Panc1 (cell line): ENCODE data around the gene ITPKC. TPM values are rescaled to one million over a fixed set of nuclear protein-coding genes. Genes with fewer than 3 reads are reported as not detected.

Experiments
- ATAC-seq: fragments of 200-7000 bp; cut with Tn5 transposase; 2 replicates; pipeline ENCODE4 v1.9.1; 2020; ENCODE audit warnings: mild to moderate bottlenecking, moderate library complexity
- BruUV-seq: library from RNA; stranded (reverse); fragments of 400-500 nt; replicated peaks from 2 replicates; lab custom pipeline; 2021; lab: Mats Ljungman, UMichigan
- CTCF ChIA-PET: fragments of 300-600 bp; sonication (Branson Sonifier 250); formaldehyde crosslinking; loops from one replicate; lab custom pipeline; 2022; ENCODE audit warnings: antibody characterized with exemption; lab: Charles Lee
- POLR2A ChIA-PET: fragments of 300-600 bp; sonication (Branson Sonifier 250); formaldehyde crosslinking; loops from one replicate; lab custom pipeline; 2022; ENCODE audit warnings: antibody characterized with exemption; lab: Charles Lee
- DNase-seq: peaks from one replicate; pipeline ENCODE4 v3.0.0-alpha.2; 2010; ENCODE audit warnings: low read depth, low spot score
- H3K27ac ChIP-seq: 2 replicates; pipeline ENCODE4 v1.5.1; 2011; ENCODE audit warnings: mild to moderate bottlenecking, low read length, inconsistent platforms
- H3K27me3 ChIP-seq: fragments of 200-500 bp; sonication (Bioruptor generic); 2 replicates; pipeline ENCODE4 v1.6.0; 2014; ENCODE audit warnings: low read length, inconsistent platforms; ENCODE audit not compliant: control insufficient read depth, insufficient read depth
- H3K36me3 ChIP-seq: fragments of 200-500 bp; sonication (Bioruptor generic); 2 replicates; pipeline ENCODE4 v1.5.1; 2014; ENCODE audit warnings: inconsistent platforms, mild to moderate bottlenecking, low read length, moderate library complexity; ENCODE audit not compliant: control insufficient read depth, insufficient read depth
- H3K4me1 ChIP-seq: 2 replicates; pipeline ENCODE4 v1.5.1; 2011; ENCODE audit warnings: inconsistent platforms, mild to moderate bottlenecking, low read length, moderate library complexity; ENCODE audit not compliant: control insufficient read depth, insufficient read depth
- H3K4me3 ChIP-seq, 2 experiments: 2 replicates each; pipeline ENCODE4 v1.5.1; 2011 to 2012; ENCODE audit warnings: low read depth in 2 of 2, low read length in 2 of 2, mild to moderate bottlenecking in 2 of 2, inconsistent platforms in 1 of 2, moderate library complexity in 1 of 2
- H3K9me3 ChIP-seq: fragments of 200-500 bp; sonication (Bioruptor generic); 2 replicates; pipeline ENCODE4 v1.5.1; 2014; ENCODE audit warnings: low read depth, mild to moderate bottlenecking, inconsistent platforms, low read length, moderate library complexity; ENCODE audit not compliant: control insufficient read depth, insufficient read depth
- POLR2AphosphoS5 ChIP-seq: IDR thresholded peaks from 2 replicates; pipeline ENCODE4 v1.6.1; 2012; ENCODE audit warnings: mild to moderate bottlenecking, low read depth, low read length, moderate library complexity
- SIN3A ChIP-seq: IDR thresholded peaks from 2 replicates; pipeline ENCODE4 v1.6.1; 2012; ENCODE audit warnings: low read depth, mild to moderate bottlenecking, low read length, moderate library complexity, borderline replicate concordance; ENCODE audit not compliant: insufficient read depth
- TCF7L2 ChIP-seq: IDR thresholded peaks from 2 replicates; pipeline ENCODE4 v1.6.1; 2011; ENCODE audit warnings: mild to moderate bottlenecking, low read depth, low read length, inconsistent platforms
- in situ Hi-C: cut with HindIII; loops from 2 replicates; pipeline ENCODE4 v1.10.0; 2016; ENCODE audit warnings: low sequenced_read_pairs, low pct_unique_long_range_greater_than_20kb
- intact Hi-C: fragments of 100-400 bp; cut with micrococcal nuclease; formaldehyde crosslinking; loops from one replicate; pipeline ENCODE4 v1.10.0; 2022; ENCODE audit not compliant: unreplicated experiment
- total RNA-seq: library from RNA; stranded (reverse); gene quantifications from one replicate; pipeline ENCODE4 v1.2.1, GENCODE V29; 2021; ENCODE audit not compliant: unreplicated experiment
- TF ChIP-seq, protein P1 (sequence below): fragments of 450-650 bp; IDR thresholded peaks from 2 replicates; pipeline ENCODE4 v1.5.1; 2017; ENCODE audit warnings: mild to moderate bottlenecking
- TF ChIP-seq, protein P2 (sequence below), 2 experiments: IDR thresholded peaks; 2 replicates each; pipeline ENCODE4 v1.6.1; 2011 to 2012; ENCODE audit warnings: low read depth in 2 of 2, control low read depth in 1 of 2, low read length in 1 of 2, mild to moderate bottlenecking in 1 of 2, moderate library complexity in 1 of 2; ENCODE audit not compliant: insufficient read depth in 1 of 2

The ITPKC gene
- total RNA-seq, 1 experiment from 2014 or later: 7.2 TPM

DNA sequence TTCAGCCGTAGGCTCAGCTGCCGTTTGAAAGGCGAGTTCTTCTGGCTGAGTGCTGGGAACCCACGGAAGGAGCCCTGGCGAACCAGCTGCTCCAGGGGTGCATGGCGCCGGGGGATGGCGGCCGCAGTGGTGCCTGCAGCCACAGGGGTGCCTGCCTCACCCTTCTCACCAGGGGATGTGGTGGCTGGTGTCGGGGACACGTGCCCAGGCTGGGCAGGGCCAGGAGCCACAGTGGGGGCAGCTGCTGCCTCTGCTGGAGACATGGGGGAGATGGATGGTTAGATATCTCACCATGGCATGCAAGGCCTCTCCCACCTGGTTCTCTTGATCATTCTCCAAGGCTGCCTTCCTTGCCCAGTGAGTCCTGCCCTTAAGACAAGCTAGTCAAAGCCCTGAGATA, 43.5 kb upstream of the ITPKC start:
- peaks cover 2% of the 10 kb centered on the region; the same call in 1 of the 2 replicates for H3K36me3 ChIP-seq
- in situ Hi-C loops: no loop called here
- H3K27ac ChIP-seq: no peak overlapping the region
- no peaks in the 10 kb centered on the region for H3K27me3 ChIP-seq
- no peaks in the 10 kb centered on the region for H3K9me3 ChIP-seq
- POLR2A ChIA-PET: no interaction called here
- no peak for DNase-seq
- no peak for ATAC-seq
- intact Hi-C loops: no loop called here
- H3K4me1 ChIP-seq: no peaks in the 10 kb centered on the region
- H3K4me3 ChIP-seq: no peak overlapping the region
- no peak for TF ChIP-seq TCF7L2
- TF ChIP-seq SIN3A: no peak
- TF ChIP-seq, protein P1, sequence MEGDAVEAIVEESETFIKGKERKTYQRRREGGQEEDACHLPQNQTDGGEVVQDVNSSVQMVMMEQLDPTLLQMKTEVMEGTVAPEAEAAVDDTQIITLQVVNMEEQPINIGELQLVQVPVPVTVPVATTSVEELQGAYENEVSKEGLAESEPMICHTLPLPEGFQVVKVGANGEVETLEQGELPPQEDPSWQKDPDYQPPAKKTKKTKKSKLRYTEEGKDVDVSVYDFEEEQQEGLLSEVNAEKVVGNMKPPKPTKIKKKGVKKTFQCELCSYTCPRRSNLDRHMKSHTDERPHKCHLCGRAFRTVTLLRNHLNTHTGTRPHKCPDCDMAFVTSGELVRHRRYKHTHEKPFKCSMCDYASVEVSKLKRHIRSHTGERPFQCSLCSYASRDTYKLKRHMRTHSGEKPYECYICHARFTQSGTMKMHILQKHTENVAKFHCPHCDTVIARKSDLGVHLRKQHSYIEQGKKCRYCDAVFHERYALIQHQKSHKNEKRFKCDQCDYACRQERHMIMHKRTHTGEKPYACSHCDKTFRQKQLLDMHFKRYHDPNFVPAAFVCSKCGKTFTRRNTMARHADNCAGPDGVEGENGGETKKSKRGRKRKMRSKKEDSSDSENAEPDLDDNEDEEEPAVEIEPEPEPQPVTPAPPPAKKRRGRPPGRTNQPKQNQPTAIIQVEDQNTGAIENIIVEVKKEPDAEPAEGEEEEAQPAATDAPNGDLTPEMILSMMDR: no peak
- TF ChIP-seq, protein P2, sequence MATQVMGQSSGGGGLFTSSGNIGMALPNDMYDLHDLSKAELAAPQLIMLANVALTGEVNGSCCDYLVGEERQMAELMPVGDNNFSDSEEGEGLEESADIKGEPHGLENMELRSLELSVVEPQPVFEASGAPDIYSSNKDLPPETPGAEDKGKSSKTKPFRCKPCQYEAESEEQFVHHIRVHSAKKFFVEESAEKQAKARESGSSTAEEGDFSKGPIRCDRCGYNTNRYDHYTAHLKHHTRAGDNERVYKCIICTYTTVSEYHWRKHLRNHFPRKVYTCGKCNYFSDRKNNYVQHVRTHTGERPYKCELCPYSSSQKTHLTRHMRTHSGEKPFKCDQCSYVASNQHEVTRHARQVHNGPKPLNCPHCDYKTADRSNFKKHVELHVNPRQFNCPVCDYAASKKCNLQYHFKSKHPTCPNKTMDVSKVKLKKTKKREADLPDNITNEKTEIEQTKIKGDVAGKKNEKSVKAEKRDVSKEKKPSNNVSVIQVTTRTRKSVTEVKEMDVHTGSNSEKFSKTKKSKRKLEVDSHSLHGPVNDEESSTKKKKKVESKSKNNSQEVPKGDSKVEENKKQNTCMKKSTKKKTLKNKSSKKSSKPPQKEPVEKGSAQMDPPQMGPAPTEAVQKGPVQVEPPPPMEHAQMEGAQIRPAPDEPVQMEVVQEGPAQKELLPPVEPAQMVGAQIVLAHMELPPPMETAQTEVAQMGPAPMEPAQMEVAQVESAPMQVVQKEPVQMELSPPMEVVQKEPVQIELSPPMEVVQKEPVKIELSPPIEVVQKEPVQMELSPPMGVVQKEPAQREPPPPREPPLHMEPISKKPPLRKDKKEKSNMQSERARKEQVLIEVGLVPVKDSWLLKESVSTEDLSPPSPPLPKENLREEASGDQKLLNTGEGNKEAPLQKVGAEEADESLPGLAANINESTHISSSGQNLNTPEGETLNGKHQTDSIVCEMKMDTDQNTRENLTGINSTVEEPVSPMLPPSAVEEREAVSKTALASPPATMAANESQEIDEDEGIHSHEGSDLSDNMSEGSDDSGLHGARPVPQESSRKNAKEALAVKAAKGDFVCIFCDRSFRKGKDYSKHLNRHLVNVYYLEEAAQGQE (IDR thresholded peaks at IDR 0.05; ENCODE audit: insufficient read depth in 1 of 2, low read depth in 2 of 2, low read length in 1 of 2): no peak
- no peak for TF ChIP-seq POLR2AphosphoS5
- no TSS peak for BruUV-seq
- CTCF ChIA-PET: interaction anchor here (0.6 kb wide), 1 partner anchor 11 kb away, joined by 10 read pairs; no protein-coding TSS in a partner anchor

DNA sequence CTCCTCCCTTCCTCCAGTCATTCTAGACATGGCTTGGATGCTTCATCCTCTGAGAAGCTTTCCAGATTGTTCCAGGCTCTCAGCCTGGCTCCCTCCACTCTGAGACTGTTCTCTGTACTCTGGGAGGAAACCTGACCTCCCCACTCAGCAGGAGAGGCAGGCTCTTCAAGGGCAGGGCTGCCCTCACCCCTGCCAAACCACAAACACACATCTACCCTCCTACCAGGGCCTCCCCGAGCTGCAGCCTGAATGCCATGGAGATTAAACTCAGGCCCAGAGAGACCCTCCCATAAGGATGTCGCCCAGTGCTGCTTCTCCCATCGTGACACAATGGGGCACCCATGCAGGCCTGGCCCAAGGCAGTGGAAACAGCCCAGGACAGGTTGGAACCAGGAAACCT, 42.6 kb upstream of the ITPKC start:
- CTCF ChIA-PET: no interaction called here
- ATAC-seq: no peak
- no peak for DNase-seq
- intact Hi-C loops: no loop called here
- no TSS peak for BruUV-seq
- in situ Hi-C loops: no loop called here
- Histone ChIP-seq H3K4me3 (no peak overlapping the region), H3K27me3 (no peaks in the 10 kb centered on the region), H3K9me3 (no peaks in the 10 kb centered on the region), H3K4me1 (no peaks in the 10 kb centered on the region), H3K27ac (no peak overlapping the region), H3K36me3 (peaks cover 2% of the 10 kb centered on the region; the same call in 1 of the 2 replicates)
- TF ChIP-seq TCF7L2 (no peak), POLR2AphosphoS5 (no peak), SIN3A (no peak)
- TF ChIP-seq, protein P2 (IDR thresholded peaks at IDR 0.05; ENCODE audit: insufficient read depth in 1 of 2, low read depth in 2 of 2, low read length in 1 of 2): no peak
- TF ChIP-seq, protein P1: no peak
- POLR2A ChIA-PET: no interaction called here
